NCI-H2107 treated with DMSO at 0.1 percent for 48 hours (cell line): ENCODE measurements around the gene TCF12.

ENCODE experiments used
- DNase-seq: peaks from one replicate; lab custom pipeline; 2025; ENCODE audit not compliant: unreplicated experiment; lab: John Stamatoyannopoulos, UW

The TCF12 gene

DNA sequence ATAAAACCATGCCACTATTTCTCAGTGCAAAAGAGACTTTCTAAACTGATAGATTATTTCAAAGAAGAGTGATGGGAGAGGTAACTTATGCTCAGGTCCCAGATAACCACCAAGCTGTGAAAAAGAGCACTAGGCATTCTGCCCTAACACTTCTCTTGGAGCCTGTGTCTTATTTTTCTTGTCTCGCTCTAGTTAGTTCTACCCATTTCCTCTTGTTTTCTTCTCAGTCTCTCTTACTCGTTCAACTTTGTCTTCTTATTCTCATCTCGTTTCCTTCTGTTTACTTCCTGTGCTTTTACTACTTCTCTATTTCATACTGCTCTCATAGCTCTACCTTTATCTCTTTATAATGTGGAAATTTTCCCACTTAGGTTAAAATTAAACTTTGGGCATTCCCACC, 366.1 kb downstream of the TCF12 start:
- DNase-seq, result no peak

DNA sequence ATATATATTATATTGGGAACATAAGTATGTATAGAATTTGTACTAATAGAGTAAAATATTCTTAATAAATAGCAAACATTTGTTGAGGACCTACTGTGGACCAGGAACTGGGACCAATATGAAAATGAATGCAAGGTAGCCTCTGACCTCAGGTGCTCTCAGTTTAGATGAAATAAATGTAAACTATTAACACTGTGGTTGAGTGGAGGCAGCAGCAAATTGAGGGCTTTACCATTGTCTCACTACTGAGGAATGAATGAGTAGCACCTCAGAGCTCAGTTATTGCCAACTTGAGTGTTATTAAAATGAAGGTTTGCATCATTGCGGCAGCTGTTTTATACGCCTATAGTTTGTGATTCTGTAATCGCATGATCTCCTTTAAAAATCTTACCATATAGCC, 366.9 kb downstream of the TCF12 start:
- DNase-seq, result no peak

DNA sequence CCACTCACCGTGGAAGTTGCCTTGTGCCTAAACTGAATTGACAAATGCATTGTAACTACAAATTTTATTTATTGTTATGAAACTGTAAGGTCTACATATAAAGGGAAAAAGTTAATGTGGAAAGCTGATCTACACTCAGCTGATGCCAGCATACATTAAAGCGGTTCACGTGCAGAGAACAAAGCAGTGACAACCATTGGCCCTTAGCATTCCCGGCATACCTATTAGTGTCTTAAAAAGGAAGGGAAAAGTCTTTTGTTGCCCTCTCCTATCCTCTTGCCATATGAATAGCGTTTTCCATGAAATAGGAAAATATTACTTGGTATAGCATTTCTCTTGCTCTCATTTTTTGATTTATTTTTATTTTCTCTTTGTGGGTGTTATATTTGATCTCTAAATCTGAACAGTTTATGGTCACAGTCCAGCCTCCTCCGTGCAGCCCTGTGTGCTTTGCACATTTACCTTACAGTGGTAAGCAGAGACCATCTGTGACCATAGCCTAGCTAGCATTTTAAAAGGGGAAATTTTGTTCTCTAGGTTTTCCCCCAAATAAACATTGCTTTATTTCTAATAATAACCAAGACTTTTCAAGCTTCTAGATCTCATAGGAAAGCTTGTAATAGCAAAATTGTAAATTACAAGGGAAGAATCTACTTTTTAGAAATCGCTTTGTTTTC, 368.1 kb downstream of the TCF12 start:
- DNase-seq, result no peak

DNA sequence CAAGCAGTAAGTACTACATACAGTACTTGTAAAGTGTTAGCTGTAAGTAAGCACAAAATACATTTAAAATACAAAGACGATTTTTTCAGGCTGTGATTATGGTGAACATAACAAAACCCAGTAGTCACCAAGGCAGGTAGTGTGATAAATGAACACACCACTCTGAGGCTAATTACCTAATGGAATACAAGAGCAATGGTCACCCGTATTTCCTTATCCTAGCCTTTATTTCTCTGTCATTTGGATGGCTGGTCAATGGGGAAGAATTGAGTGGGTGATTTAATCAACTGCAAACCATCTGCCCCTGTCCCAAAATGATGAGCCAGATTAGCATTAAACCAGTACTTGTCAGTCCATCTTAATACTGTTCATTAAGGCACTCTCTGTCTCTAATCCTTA, 368.7 kb downstream of the TCF12 start:
- DNase-seq, result no peak

DNA sequence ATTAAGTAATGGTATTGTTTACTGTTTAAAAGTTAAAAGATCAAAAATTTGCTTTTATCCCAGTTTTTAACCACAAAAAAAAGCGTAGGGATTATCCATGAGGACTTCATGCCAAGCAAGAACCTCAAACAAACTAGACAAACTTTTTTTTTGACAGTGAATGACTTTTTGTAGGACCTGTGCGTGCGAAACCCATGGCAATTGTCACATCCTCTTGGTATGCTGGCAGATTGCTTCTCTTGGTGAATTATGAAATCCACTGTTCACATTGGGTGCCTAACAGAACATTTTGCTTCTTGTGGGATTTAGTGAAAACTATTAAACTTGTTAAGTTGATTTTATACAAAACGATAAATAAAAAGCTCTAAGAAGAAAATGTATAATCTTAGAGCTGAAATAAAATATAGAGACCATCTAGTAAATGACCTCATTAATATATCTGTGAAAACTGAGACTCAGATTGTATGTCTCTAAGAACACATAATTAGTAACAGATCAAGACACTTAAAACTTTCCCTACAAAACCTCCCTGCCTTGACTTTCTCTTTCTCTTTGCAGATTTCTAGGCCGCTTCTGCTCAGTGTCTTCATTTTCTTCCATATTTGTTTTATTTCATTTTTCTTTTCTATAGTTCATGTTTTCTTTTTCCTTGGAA, 370.6 kb downstream of the TCF12 start:
- DNase-seq, result no peak

- DNase-seq, result no peak
Observed at GRCh38 chr15:57290187-57290586, 371.7 kb downstream of the TCF12 start.

DNA sequence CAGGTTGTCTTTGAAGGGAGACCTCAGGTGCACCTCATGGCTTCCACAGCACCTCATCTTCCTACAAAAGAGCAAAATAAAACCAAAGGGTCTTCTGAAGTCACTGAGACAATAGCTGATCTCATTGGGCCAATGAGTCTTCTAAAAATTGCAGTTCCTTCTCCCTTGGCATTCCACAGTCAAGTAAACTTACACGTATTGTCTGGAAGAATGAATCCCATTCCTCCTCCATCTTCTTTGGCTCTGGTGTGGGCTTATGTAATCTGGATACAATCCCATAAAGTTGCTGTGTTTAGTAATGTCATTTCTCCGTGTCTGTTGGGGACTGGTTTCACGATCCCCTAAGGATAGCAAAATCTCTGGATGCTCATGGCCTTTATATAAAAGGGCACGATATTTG, 372.4 kb downstream of the TCF12 start:
- no peak for DNase-seq

GRCh38 chr15:57296473-57297162, 378.2 kb downstream of the TCF12 start:
- DNase-seq, result no peak

GRCh38 chr15:57297163-57297593, 378.7 kb downstream of the TCF12 start:
- DNase-seq, result peak; percentile 44

- DNase-seq, result no peak
Observed at GRCh38 chr15:57297630-57298029, 379.2 kb downstream of the TCF12 start.

- no peak for DNase-seq
Observed at GRCh38 chr15:57298204-57298603, 379.8 kb downstream of the TCF12 start.

GRCh38 chr15:57298843-57299550, 380.6 kb downstream of the TCF12 start:
- peak; percentile 69 for DNase-seq

DNA sequence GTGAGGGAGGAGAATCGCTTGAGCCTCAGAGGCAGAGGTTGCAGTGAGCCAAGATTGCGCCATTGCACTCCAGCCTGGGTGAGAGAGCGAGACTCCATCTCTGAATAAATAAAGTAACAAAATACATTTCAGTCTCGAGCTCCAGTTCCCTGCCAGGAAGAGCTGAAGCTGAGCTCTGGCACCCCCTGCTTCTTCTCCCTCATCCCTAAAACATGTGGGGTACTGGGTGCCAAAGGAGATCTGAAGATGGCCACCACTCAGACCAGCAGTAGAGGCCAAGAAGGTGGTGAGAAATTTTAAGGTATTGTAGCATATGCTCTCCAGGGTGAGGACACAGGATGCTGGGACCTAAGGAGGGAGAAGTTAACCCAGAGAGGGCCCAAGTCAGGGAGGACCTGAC, 382.9 kb downstream of the TCF12 start:
- DNase-seq, result no peak

DNA sequence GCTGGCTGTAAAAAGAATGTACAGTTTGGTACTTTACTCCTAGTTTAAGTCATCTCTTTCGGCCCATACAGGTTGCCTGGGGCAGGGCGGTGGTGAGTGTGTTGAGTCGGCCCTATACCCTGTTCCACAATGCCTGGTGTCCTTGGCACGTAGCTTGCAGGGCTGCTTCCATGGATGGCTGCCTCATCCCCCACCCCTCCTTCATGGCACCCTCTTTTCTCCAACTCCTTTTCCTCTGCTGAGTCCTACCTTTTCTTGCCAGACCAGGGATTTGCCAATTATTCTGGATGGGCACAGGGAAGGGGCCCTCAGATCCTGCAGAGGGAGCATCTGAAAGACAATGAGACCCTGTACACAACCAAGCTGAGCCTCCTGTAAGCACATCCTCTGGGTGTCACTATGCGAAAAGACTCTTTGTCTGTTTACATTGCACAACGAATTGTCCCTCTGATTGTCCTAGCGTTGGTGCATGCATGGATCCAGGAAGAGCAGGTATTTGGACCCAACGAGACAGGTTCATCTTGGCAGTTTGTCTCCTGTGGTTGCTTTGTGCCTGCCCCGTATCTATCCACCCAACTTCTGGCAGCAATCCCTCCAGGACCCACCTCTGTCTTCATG, 384.3 kb downstream of the TCF12 start:
- no peak for DNase-seq

GRCh38 chr15:57305009-57305408, 386.6 kb downstream of the TCF12 start:
- DNase-seq, result no peak

DNA sequence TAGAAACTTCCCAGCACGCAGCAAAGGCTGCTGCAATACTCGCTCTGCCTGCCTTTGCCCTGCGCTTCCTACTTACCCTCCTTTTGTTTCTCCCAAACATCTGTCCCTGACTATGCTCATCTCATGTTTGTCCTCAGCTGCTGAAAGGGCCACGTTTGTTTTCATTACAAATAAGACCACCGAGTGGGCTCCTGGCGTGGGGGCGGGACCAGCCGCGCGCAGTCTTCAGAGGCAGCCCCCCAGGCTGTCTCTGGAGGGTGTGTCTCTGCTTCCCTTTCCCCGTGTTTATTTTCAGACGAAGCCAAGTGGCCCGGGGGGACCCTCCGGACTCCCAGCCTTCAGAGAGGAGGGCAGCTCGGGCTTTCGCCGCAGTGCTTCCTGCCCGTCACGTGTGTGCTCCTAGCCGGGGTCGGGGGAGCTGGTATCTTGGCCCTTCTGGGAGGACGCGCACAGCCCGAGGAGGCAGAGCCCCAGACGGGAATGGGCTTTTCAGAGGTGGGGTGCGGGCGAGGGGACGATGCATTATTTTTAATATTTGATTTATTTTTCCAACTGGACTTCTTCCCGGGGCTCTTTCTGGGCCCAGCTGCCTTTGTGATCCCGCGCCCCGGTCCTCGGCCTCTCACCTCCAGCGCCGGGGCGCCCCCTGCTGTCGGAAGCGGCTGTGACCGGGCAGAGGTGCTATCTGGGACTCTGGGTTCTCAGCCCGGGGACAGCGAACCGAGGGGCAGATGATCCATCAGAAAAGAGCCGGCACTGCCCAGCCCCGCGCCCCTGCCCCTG, 387.9 kb downstream of the TCF12 start:
- peak; percentile 58 for DNase-seq

DNA sequence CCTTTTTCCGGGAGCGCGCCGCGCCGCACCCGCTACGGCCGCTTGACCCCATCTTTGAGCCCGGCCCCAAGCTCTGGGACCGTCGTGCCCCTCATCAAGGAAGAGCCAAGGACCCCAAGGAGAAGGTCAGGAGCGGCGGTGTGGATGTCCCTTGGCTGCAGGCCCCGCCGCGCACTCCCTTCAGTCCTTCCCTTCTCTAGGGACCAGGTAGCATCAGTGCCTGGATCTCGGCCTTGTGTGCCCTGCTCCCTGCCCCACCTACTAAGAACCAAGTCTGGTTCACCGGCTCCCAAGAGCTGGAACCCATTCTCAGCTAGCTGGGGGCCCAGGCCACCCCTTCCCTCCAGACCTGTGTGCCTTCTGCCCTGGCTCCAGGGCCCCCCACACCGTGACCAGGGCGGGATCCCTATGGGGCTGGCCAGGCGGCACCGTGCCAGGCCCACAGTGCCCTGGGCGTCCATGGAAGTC, 388.5 kb downstream of the TCF12 start:
- no peak for DNase-seq

GRCh38 chr15:57307527-57308169, 389.2 kb downstream of the TCF12 start:
- DNase-seq, result peak; percentile 19

DNA sequence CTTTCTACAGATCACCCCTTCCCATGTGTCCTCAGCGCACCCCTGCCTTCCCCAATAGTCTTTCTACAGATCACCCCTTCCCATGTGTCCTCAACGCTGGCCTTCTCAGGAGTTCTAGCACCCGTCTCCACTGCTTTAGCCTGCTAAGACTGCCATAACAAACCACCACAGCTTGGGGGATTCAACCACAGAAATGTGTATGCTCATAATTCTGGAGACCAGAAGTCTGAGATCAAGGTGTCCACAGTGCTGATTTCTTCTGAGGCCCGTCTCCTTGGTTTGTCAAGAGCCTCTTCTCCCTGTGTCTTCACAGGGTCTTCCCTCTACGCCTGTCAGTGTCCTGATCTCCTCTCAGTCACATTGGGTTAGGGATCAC, 389.7 kb downstream of the TCF12 start:
- DNase-seq, result no peak
